Fibroblast of skin of abdomen (primary cell): ENCODE data around the gene ZMYND10.

Source experiments
- DNase-seq: peaks from one replicate; pipeline ENCODE4 v3.0.0-alpha.2; 2013

Gene ZMYND10

GRCh38 chr3:50342813-50343633 lies 2.5 kb downstream of the ZMYND10 start:
- no peak for DNase-seq

GRCh38 chr3:50341996-50342650 lies 3.4 kb downstream of the ZMYND10 start:
- no peak for DNase-seq

- no peak for DNase-seq
Measured at GRCh38 chr3:50341537-50341936, 4.0 kb downstream of the ZMYND10 start.

- DNase-seq, result peak; percentile 63
Measured at GRCh38 chr3:50340448-50341329, 4.8 kb downstream of the ZMYND10 start, which contains the start of gene RASSF1. RASSF1 (minus strand) TSS chr3:50340836; CDS start chr3:50340805, 31 bp downstream.

- no peak for DNase-seq
Measured at GRCh38 chr3:50340147-50340447, 5.4 kb downstream of the ZMYND10 start.

- peak; percentile 55 for DNase-seq
Measured at GRCh38 chr3:50339485-50340146, 5.9 kb downstream of the ZMYND10 start.

- no peak for DNase-seq
Measured at GRCh38 chr3:50338965-50339364, 6.6 kb downstream of the ZMYND10 start.

GRCh38 chr3:50337175-50337861 lies 8.2 kb downstream of the ZMYND10 start:
- peak; percentile 99 for DNase-seq

GRCh38 chr3:50336452-50337174 lies 8.9 kb downstream of the ZMYND10 start:
- DNase-seq, result no peak

- DNase-seq, result no peak
Measured at GRCh38 chr3:50334339-50335075, 11.0 kb downstream of the ZMYND10 start.

GRCh38 chr3:50333744-50334328 lies 11.7 kb downstream of the ZMYND10 start:
- DNase-seq, result peak; percentile 35

- DNase-seq, result no peak
Measured at GRCh38 chr3:50331364-50331907, 14.1 kb downstream of the ZMYND10 start.

GRCh38 chr3:50330330-50330729 lies 15.2 kb downstream of the ZMYND10 start:
- no peak for DNase-seq

- DNase-seq, result peak; percentile 94
Measured at GRCh38 chr3:50327943-50328691, 17.4 kb downstream of the ZMYND10 start, which contains the start of gene TUSC2. TUSC2 (minus strand) TSS chr3:50328223; CDS start chr3:50328099, 124 bp downstream.

GRCh38 chr3:50327129-50327528 lies 18.4 kb downstream of the ZMYND10 start:
- DNase-seq, result no peak

- DNase-seq, result no peak
Measured at GRCh38 chr3:50326182-50326541, 19.4 kb downstream of the ZMYND10 start.

- no peak for DNase-seq
Measured at GRCh38 chr3:50325497-50326181, 19.9 kb downstream of the ZMYND10 start.

- no peak for DNase-seq
Measured at GRCh38 chr3:50325113-50325480, 20.4 kb downstream of the ZMYND10 start.
